Activated T-helper 1 cell treated with anti-CD3 and anti-CD28 coated beads, Interleukin-12 subunit alpha, Interleukin-12 subunit beta, Interleukin-2, Interleukin-4 antibody, amounts not matched to agents 30 ng/mL and 10 ng/mL and 1 ng/mL, durations not matched to agents 14 hours and 24 hours and 36 hours (primary cell): ENCODE results near the gene DCP1B. TPM values are rescaled to one million over a fixed set of nuclear protein-coding genes. Genes with fewer than 3 reads are reported as not detected.

ENCODE experiments used
- DNase-seq: peaks from one replicate; pipeline ENCODE4 v3.0.0; 2021; ENCODE audit warnings: low spot score
- H3K27ac Mint-ChIP-seq: one replicate; pipeline ENCODE4 v1.8.0; 2021; ENCODE audit warnings: mild to moderate bottlenecking, mixed read lengths
- H3K27me3 Mint-ChIP-seq: one replicate; pipeline ENCODE4 v1.8.0; 2022; ENCODE audit warnings: mild to moderate bottlenecking, moderate library complexity, mixed read lengths; ENCODE audit not compliant: insufficient read depth
- H3K36me3 Mint-ChIP-seq: one replicate; pipeline ENCODE4 v1.8.0; 2021; ENCODE audit warnings: low read depth, mixed read lengths
- H3K4me1 Mint-ChIP-seq: one replicate; pipeline ENCODE4 v1.8.0; 2021; ENCODE audit warnings: low read depth, mixed read lengths
- H3K4me3 Mint-ChIP-seq: one replicate; pipeline ENCODE4 v1.8.0; 2021; ENCODE audit warnings: mild to moderate bottlenecking, moderate library complexity, mixed read lengths
- H3K9me3 Mint-ChIP-seq: one replicate; pipeline ENCODE4 v1.8.0; 2021; ENCODE audit warnings: mixed read lengths
- intact Hi-C: fragments of 100-400 bp; cut with micrococcal nuclease; formaldehyde crosslinking; loops from one replicate; pipeline ENCODE4 v1.15.1; 2024
- total RNA-seq: library from RNA; stranded (reverse); gene quantifications from 2 replicates; pipeline ENCODE4 v1.2.3, GENCODE V29; 2022

Gene DCP1B
- total RNA-seq, 1 donor from 2014 or later: 8.8 TPM

GRCh38 chr12:1934068-1934467, 70.2 kb downstream of the DCP1B start:
- DNase-seq: no peak
- Mint-ChIP-seq H3K9me3 (no peaks in the 10 kb centered on the region), H3K4me1 (no peaks in the 10 kb centered on the region), H3K27ac (no peak overlapping the region), H3K36me3 (no peaks in the 10 kb centered on the region), H3K4me3 (no peak overlapping the region), H3K27me3 (no peaks in the 10 kb centered on the region)
- intact Hi-C loops: no loop called here

- Mint-ChIP-seq H3K4me3 (no peak overlapping the region), H3K27me3 (no peaks in the 10 kb centered on the region), H3K9me3 (no peaks in the 10 kb centered on the region), H3K27ac (no peak overlapping the region), H3K36me3 (no peaks in the 10 kb centered on the region), H3K4me1 (no peaks in the 10 kb centered on the region)
- DNase-seq: no peak
- intact Hi-C loops: no loop called here
These were observed 70.8 kb downstream of the DCP1B start for GRCh38 chr12:1933342-1934051.

GRCh38 chr12:1932264-1932777, 71.9 kb downstream of the DCP1B start:
- Mint-ChIP-seq H3K4me1 (no peaks in the 10 kb centered on the region), H3K27me3 (no peaks in the 10 kb centered on the region), H3K27ac (no peak overlapping the region), H3K4me3 (no peak overlapping the region), H3K36me3 (no peaks in the 10 kb centered on the region), H3K9me3 (no peaks in the 10 kb centered on the region)
- DNase-seq: no peak
- intact Hi-C loops: no loop called here

GRCh38 chr12:1931642-1932041, 72.6 kb downstream of the DCP1B start:
- H3K27ac Mint-ChIP-seq: no peak overlapping the region
- H3K36me3 Mint-ChIP-seq: no peaks in the 10 kb centered on the region
- no peak for DNase-seq
- H3K9me3 Mint-ChIP-seq: no peaks in the 10 kb centered on the region
- intact Hi-C loops: no loop called here
- H3K4me1 Mint-ChIP-seq: no peaks in the 10 kb centered on the region
- H3K4me3 Mint-ChIP-seq: no peak overlapping the region
- peaks cover under 1% of the 10 kb centered on the region for H3K27me3 Mint-ChIP-seq

GRCh38 chr12:1930803-1931597, 73.3 kb downstream of the DCP1B start:
- intact Hi-C loops: no loop called here
- no peak for DNase-seq
- H3K9me3 Mint-ChIP-seq: no peaks in the 10 kb centered on the region

GRCh38 chr12:1929985-1930802, 74.1 kb downstream of the DCP1B start:
- Mint-ChIP-seq H3K27ac (no peak overlapping the region), H3K36me3 (no peaks in the 10 kb centered on the region), H3K27me3 (peaks cover 3% of the 10 kb centered on the region), H3K9me3 (no peaks in the 10 kb centered on the region), H3K4me1 (peaks cover under 1% of the 10 kb centered on the region), H3K4me3 (no peak overlapping the region)
- intact Hi-C loops: no loop called here
- DNase-seq: no peak

More at GRCh38 chr12:1930803-1931597, 73.3 kb downstream of the DCP1B start:
- no peaks in the 10 kb centered on the region for H3K4me1 Mint-ChIP-seq
- H3K27me3 Mint-ChIP-seq: peaks cover 3% of the 10 kb centered on the region
- no peak overlapping the region for H3K27ac Mint-ChIP-seq
- H3K36me3 Mint-ChIP-seq: no peaks in the 10 kb centered on the region
- no peak overlapping the region for H3K4me3 Mint-ChIP-seq

GRCh38 chr12:1929241-1929984, 74.8 kb downstream of the DCP1B start:
- DNase-seq: no peak
- H3K27me3 Mint-ChIP-seq: peaks cover 3% of the 10 kb centered on the region
- H3K9me3 Mint-ChIP-seq: no peaks in the 10 kb centered on the region
- H3K4me3 Mint-ChIP-seq: no peak overlapping the region
- H3K4me1 Mint-ChIP-seq: peaks cover 8% of the 10 kb centered on the region
- H3K36me3 Mint-ChIP-seq: no peaks in the 10 kb centered on the region
- H3K27ac Mint-ChIP-seq: no peak overlapping the region
- intact Hi-C loops: no loop called here

- Mint-ChIP-seq H3K9me3 (no peaks in the 10 kb centered on the region), H3K36me3 (no peaks in the 10 kb centered on the region), H3K4me3 (no peak overlapping the region), H3K4me1 (peaks cover 9% of the 10 kb centered on the region), H3K27ac (no peak overlapping the region), H3K27me3 (peaks cover 3% of the 10 kb centered on the region)
- intact Hi-C loops: no loop called here
- DNase-seq: no peak
These were observed 75.7 kb downstream of the DCP1B start for GRCh38 chr12:1928439-1929121.

- no peaks in the 10 kb centered on the region for H3K9me3 Mint-ChIP-seq
- H3K4me1 Mint-ChIP-seq: peaks cover 9% of the 10 kb centered on the region
These were observed 76.4 kb downstream of the DCP1B start for GRCh38 chr12:1927751-1928351.

GRCh38 chr12:1927051-1927680, 77.1 kb downstream of the DCP1B start:
- DNase-seq: no peak
- H3K4me3 Mint-ChIP-seq: no peak overlapping the region
- H3K27ac Mint-ChIP-seq: no peak overlapping the region
- no peaks in the 10 kb centered on the region for H3K9me3 Mint-ChIP-seq
- no peaks in the 10 kb centered on the region for H3K36me3 Mint-ChIP-seq
- intact Hi-C loops: no loop called here
- H3K4me1 Mint-ChIP-seq: peaks cover 9% of the 10 kb centered on the region
- H3K27me3 Mint-ChIP-seq: peaks cover 3% of the 10 kb centered on the region

More at GRCh38 chr12:1927751-1928351, 76.4 kb downstream of the DCP1B start:
- peaks cover 3% of the 10 kb centered on the region for H3K27me3 Mint-ChIP-seq
- DNase-seq: no peak
- H3K27ac Mint-ChIP-seq: no peak overlapping the region
- H3K36me3 Mint-ChIP-seq: no peaks in the 10 kb centered on the region
- no peak overlapping the region for H3K4me3 Mint-ChIP-seq
- intact Hi-C loops: no loop called here

- no peaks in the 10 kb centered on the region for H3K9me3 Mint-ChIP-seq
- no peak overlapping the region for H3K27ac Mint-ChIP-seq
- no peak overlapping the region for H3K4me3 Mint-ChIP-seq
- no peak for DNase-seq
- H3K27me3 Mint-ChIP-seq: peaks cover 4% of the 10 kb centered on the region
- H3K36me3 Mint-ChIP-seq: no peaks in the 10 kb centered on the region
- H3K4me1 Mint-ChIP-seq: peaks cover 9% of the 10 kb centered on the region
- intact Hi-C loops: no loop called here
These were observed 78.0 kb downstream of the DCP1B start for GRCh38 chr12:1926251-1926657.
